Prostate gland (tissue), 2 donors: ENCODE data around the gene RGS13. TPM values are rescaled to one million over a fixed set of nuclear protein-coding genes. Genes with fewer than 3 reads are reported as not detected.

Experiments
- DNase-seq: peaks from one replicate; pipeline ENCODE4 v3.0.0-alpha.2; 2019; ENCODE audit warnings: low spot score
- H3K27ac ChIP-seq, 2 donors: fragments of 200-600 bp; sonication (generic); 2 replicates each; pipeline ENCODE4 v1.5.1; 2017 to 2019
- H3K27me3 ChIP-seq: fragments of 200-600 bp; sonication (generic); replicated peaks from 2 replicates; pipeline ENCODE4 v1.5.1; 2019; ENCODE audit not compliant: insufficient read depth
- H3K36me3 ChIP-seq, 2 donors: fragments of 200-600 bp; sonication (generic); 1 replicate in 1 of 2; 2 replicates in 1 of 2; pipeline versions ENCODE4 v1.5.1 to v1.8.1; 2017 to 2019
- H3K4me1 ChIP-seq: fragments of 200-600 bp; sonication (generic); replicated peaks from 2 replicates; pipeline ENCODE4 v1.5.1; 2019
- H3K4me3 ChIP-seq, 2 donors: fragments of 200-600 bp; sonication (generic); 2 replicates each; pipeline ENCODE4 v1.5.1; 2017 to 2019
- H3K9me3 ChIP-seq: fragments of 200-600 bp; sonication (generic); 2 replicates; pipeline ENCODE4 v1.5.1; 2017
- CTCF ChIP-seq, 4 experiments: fragments of 200-600 bp in 2 of 4; fragments of 450-650 bp in 2 of 4; sonication (generic) in 2 of 4; IDR thresholded peaks; 1 replicate in 3 of 4; 2 replicates in 1 of 4; pipeline ENCODE4 v1.5.1; 2016 to 2019; ENCODE audit warnings: antibody characterized with exemption in 4 of 4, mild to moderate bottlenecking in 2 of 4, moderate library complexity in 2 of 4
- POLR2A ChIP-seq: fragments of 450-650 bp; IDR thresholded peaks from one replicate; pipeline ENCODE4 v1.6.1; 2016; ENCODE audit warnings: antibody characterized with exemption, mild to moderate bottlenecking
- POLR2AphosphoS5 ChIP-seq: sonication (generic); formaldehyde crosslinking; IDR thresholded peaks from one replicate; pipeline ENCODE4 v1.6.1; 2017; ENCODE audit warnings: antibody characterized with exemption
- WGBS: methylation state at CpG from one replicate; pipeline ENCODE4 v1.1.5; 2018; 5-methylcytosine and 5-hydroxymethylcytosine counted together
- intact Hi-C: fragments of 100-400 bp; cut with DNase I; formaldehyde crosslinking; loops from one replicate; pipeline ENCODE4 v1.14.2; 2022
- total RNA-seq, 2 donors: library from RNA; depleted of rRNA; stranded (reverse); fragments of >200 nt; gene quantifications; one replicate each; pipeline ENCODE4 v1.1.0, GENCODE V29; 2016

Gene RGS13
- total RNA-seq, 2 donors from 2014 or later: not detected

- Histone ChIP-seq H3K27ac (no peak overlapping the region), H3K4me3 (no peak overlapping the region), H3K4me1 (no peaks in the 10 kb centered on the region), H3K36me3 (no peaks in the 10 kb centered on the region), H3K9me3 (no peaks in the 10 kb centered on the region), H3K27me3 (no peaks in the 10 kb centered on the region)
- no peak for DNase-seq
- intact Hi-C loops: loop anchor here (10.0 kb wide), 1 partner anchor 160 kb away; no protein-coding TSS in a partner anchor
- 99% methylated on average over 2 of the region's 2 CpGs for WGBS
- TF ChIP-seq POLR2AphosphoS5 (no peak), CTCF (IDR thresholded peaks at IDR 0.05) (no peak), POLR2A (no peak)
These were observed 906 bp upstream of the RGS13 start for GRCh38 chr1:192635041-192635440.

GRCh38 chr1:192639607-192640368, 3.8 kb downstream of the RGS13 start:
- Histone ChIP-seq H3K4me3 (no peak overlapping the region), H3K9me3 (no peaks in the 10 kb centered on the region), H3K4me1 (no peaks in the 10 kb centered on the region), H3K27me3 (no peaks in the 10 kb centered on the region), H3K36me3 (no peaks in the 10 kb centered on the region), H3K27ac (no peak overlapping the region)
- no peak for TF ChIP-seq CTCF (IDR thresholded peaks at IDR 0.05)
- intact Hi-C loops: loop anchor here (10.0 kb wide), 1 partner anchor 155 kb away; no protein-coding TSS in a partner anchor
- DNase-seq: no peak
- WGBS: 51% methylated on average over 4 of the region's 4 CpGs

GRCh38 chr1:192652159-192652558, 16.2 kb downstream of the RGS13 start:
- no peaks in the 10 kb centered on the region for H3K9me3 ChIP-seq
- 100% methylated on average over 1 of the region's 1 CpG for WGBS
- no peaks in the 10 kb centered on the region for H3K36me3 ChIP-seq
- H3K4me3 ChIP-seq: no peak overlapping the region
- H3K27ac ChIP-seq: no peak overlapping the region
- intact Hi-C loops: loop anchor here (10.0 kb wide), 1 partner anchor 153 kb away; the partner anchor contains the start of gene RGS2
- TF ChIP-seq POLR2A: no peak
- no peak for TF ChIP-seq POLR2AphosphoS5
- TF ChIP-seq CTCF (IDR thresholded peaks at IDR 0.05): no peak
- no peaks in the 10 kb centered on the region for H3K4me1 ChIP-seq
- no peaks in the 10 kb centered on the region for H3K27me3 ChIP-seq
- DNase-seq: no peak

GRCh38 chr1:192654120-192654519, 18.2 kb downstream of the RGS13 start:
- H3K27me3 ChIP-seq: no peaks in the 10 kb centered on the region
- intact Hi-C loops: loop anchor here (10.0 kb wide), 1 partner anchor 151 kb away; the partner anchor contains the start of gene RGS2

More at GRCh38 chr1:192654120-192654519, 18.2 kb downstream of the RGS13 start:
- Histone ChIP-seq H3K9me3 (no peaks in the 10 kb centered on the region), H3K36me3 (no peaks in the 10 kb centered on the region), H3K4me1 (no peaks in the 10 kb centered on the region), H3K27ac (no peak overlapping the region), H3K4me3 (no peak overlapping the region)
- TF ChIP-seq CTCF (IDR thresholded peaks at IDR 0.05) (no peak), POLR2AphosphoS5 (no peak), POLR2A (no peak)
- DNase-seq: no peak
